B cell (primary cell): ENCODE measurements around the gene PACSIN3.

Experiments
- EZH2 ChIP-seq: IDR thresholded peaks from 2 replicates; pipeline ENCODE4 v1.6.1; 2012; ENCODE audit warnings: borderline replicate concordance, low read depth, mild to moderate bottlenecking, moderate library complexity, low read length; ENCODE audit not compliant: insufficient read depth, poor library complexity, severe bottlenecking
- TF ChIP-seq, protein P1 (sequence below): fragments of 200-600 bp; IDR thresholded peaks from one replicate; pipeline ENCODE4 v1.8.0; 2022; ENCODE audit warnings: antibody characterized with exemption, mild to moderate bottlenecking

DNA sequence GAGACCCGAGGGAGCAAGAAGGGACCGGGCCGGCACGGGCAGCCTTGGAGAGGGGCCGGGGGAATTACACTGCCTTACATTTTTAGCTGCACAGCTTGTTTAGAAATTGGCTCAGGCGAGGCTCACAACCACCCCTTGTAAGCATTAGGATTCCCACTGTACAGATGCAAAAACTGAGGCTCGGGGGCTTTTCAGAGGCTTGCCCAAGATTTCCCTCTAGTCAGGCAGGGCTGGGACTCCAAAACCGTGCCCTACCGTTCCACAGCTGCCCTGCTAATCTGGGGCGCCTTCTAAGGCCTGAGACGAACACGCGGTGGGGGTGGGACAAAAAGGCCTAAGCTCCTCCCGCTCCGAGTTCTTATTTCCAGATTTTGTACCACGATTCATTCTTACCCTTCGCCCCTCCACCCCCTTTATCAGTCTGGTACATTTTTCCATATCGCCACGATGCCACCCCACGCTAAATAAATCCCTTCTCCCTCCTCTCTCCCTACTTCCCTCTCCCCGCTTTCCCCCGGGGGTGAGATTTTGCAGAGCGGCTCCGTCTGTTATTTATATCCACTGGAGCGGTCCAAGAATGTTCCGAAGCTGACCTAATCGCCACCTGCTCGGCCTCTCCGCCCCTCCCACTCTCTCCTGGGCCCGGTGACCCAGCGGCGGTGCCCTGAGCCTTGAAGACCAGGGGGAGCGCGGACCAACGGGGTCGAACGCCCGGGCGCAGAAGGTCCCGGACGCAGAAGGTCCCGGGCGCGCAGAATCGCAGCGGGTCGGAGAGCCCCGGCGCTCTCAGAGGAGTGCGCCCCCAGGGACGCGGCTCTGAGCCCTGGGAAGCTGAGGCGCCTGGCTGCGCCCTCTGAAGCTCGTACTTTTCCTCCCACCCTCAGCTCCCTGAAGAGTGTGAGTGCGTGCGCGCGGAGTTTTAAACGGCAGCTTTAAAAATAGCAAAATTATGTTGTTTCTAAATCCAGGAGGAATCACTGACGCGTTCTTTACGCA, 764 bp upstream of the PACSIN3 start:
- TF ChIP-seq, protein P1, sequence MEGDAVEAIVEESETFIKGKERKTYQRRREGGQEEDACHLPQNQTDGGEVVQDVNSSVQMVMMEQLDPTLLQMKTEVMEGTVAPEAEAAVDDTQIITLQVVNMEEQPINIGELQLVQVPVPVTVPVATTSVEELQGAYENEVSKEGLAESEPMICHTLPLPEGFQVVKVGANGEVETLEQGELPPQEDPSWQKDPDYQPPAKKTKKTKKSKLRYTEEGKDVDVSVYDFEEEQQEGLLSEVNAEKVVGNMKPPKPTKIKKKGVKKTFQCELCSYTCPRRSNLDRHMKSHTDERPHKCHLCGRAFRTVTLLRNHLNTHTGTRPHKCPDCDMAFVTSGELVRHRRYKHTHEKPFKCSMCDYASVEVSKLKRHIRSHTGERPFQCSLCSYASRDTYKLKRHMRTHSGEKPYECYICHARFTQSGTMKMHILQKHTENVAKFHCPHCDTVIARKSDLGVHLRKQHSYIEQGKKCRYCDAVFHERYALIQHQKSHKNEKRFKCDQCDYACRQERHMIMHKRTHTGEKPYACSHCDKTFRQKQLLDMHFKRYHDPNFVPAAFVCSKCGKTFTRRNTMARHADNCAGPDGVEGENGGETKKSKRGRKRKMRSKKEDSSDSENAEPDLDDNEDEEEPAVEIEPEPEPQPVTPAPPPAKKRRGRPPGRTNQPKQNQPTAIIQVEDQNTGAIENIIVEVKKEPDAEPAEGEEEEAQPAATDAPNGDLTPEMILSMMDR = no peak
- no peak for TF ChIP-seq EZH2
